Measurements from ENCODE around the gene PCDHB8.
"Not testable (repeated sequence)": the region's sequence is repeated elsewhere in the genome, so short reads cannot be mapped to it uniquely, and the experiment has no call there.

- not testable (repeated sequence) for TF ChIP-seq CTCF, EZH2phosphoT487 (IDR thresholded peaks at IDR 0.05; ENCODE audit: low read length)
Measured at GRCh38 chr5:141174291-141175104, 3.1 kb upstream of the PCDHB8 start.

All from MM.1S (cell line).